HCT116 (cell line): ENCODE measurements around the gene RNF138. TPM values are rescaled to one million over a fixed set of nuclear protein-coding genes. Genes with fewer than 3 reads are reported as not detected.
A peak's percentile ranks its signal among the peaks of the same experiment; 100 is the strongest.

Experiments used
- ATAC-seq: fragments of 200-7000 bp; cut with Tn5 transposase; 2 replicates; pipeline ENCODE4 v1.9.1; 2020; ENCODE audit warnings: mild to moderate bottlenecking, moderate library complexity
- BruUV-seq: library from RNA; stranded (reverse); fragments of 400-500 nt; replicated peaks from 2 replicates; lab custom pipeline; 2021; lab: Mats Ljungman, UMichigan
- CTCF ChIA-PET: fragments of 300-600 bp; sonication (Branson Sonifier 250); formaldehyde crosslinking; loops from one replicate; lab custom pipeline; 2021; ENCODE audit warnings: antibody characterized with exemption; lab: Charles Lee
- POLR2A ChIA-PET: fragments of 300-600, 350-600 bp; sonication (Branson Sonifier 250); formaldehyde crosslinking; loops from one replicate; lab custom pipeline; 2021; ENCODE audit warnings: antibody characterized with exemption; lab: Charles Lee
- RAD21 ChIA-PET, 2 experiments: fragments of 300-600 bp; sonication (Branson Sonifier 250); formaldehyde crosslinking; loops; one replicate each; lab custom pipeline; 2023; ENCODE audit warnings: low total read pairs in 2 of 2; ENCODE audit not compliant: uncharacterized antibody in 2 of 2, unreplicated experiment in 2 of 2, low non-redundant PET in 1 of 2; lab: Charles Lee
- DNase-seq: peaks from one replicate; pipeline ENCODE4 v3.0.0-alpha.2; 2010; ENCODE audit warnings: low read depth, low spot score
- H2AFZ ChIP-seq: fragments of 200-600 bp; shearing (Covaris generic), sonication (generic); 2 replicates; pipeline ENCODE4 v1.6.1; 2017; ENCODE audit warnings: low read depth, mixed run types, mixed read lengths, antibody characterized with exemption, low read length; ENCODE audit not compliant: poor library complexity, severe bottlenecking
- H3K27ac ChIP-seq: 2 replicates; pipeline ENCODE4 v1.5.1; 2012; ENCODE audit warnings: low read depth, low read length
- H3K27me3 ChIP-seq: fragments of 200-600 bp; sonication (generic); 2 replicates; pipeline ENCODE4 v1.6.1; 2016; ENCODE audit warnings: mixed run types, low read length, mixed read lengths; ENCODE audit not compliant: insufficient read depth
- H3K36me3 ChIP-seq, 2 experiments: fragments of 200-500 bp in 1 of 2; fragments of 200-600 bp in 1 of 2; sonication (Bioruptor generic) in 1 of 2; sonication (generic) in 1 of 2; 2 replicates each; pipeline versions ENCODE4 v1.5.1 to v1.6.1; 2014 to 2016; ENCODE audit warnings: low read length in 2 of 2, inconsistent platforms in 1 of 2, mixed read lengths in 1 of 2, mixed run types in 1 of 2; ENCODE audit not compliant: insufficient read depth in 2 of 2, control insufficient read depth in 1 of 2
- H3K4me1 ChIP-seq, 2 experiments: fragments of 200-600 bp in 1 of 2; sonication (generic) in 1 of 2; 2 replicates each; pipeline versions ENCODE4 v1.5.1 to v1.6.1; 2012 to 2017; ENCODE audit warnings: low read length in 2 of 2, inconsistent platforms in 1 of 2, mild to moderate bottlenecking in 1 of 2, mixed read lengths in 1 of 2, mixed run types in 1 of 2, moderate library complexity in 1 of 2; ENCODE audit not compliant: insufficient read depth in 2 of 2, control insufficient read depth in 1 of 2
- H3K4me2 ChIP-seq: fragments of 200-600 bp; sonication (generic); 2 replicates; pipeline ENCODE4 v1.6.1; 2017; ENCODE audit warnings: mixed run types, low read length, mixed read lengths
- H3K4me3 ChIP-seq, 2 experiments: fragments of 200-600 bp in 1 of 2; sonication (generic) in 1 of 2; replicated peaks in 1 of 2; 2 replicates each; pipeline ENCODE4 v1.5.1; 2011 to 2016; ENCODE audit warnings: low read length in 2 of 2, control low read depth in 1 of 2, low read depth in 1 of 2, mild to moderate bottlenecking in 1 of 2, mixed read lengths in 1 of 2, mixed run types in 1 of 2
- H3K79me2 ChIP-seq: fragments of 200-600 bp; sonication (generic); 2 replicates; pipeline ENCODE4 v1.6.1; 2017; ENCODE audit warnings: mild to moderate bottlenecking, mixed run types, low read length, moderate library complexity, mixed read lengths; ENCODE audit not compliant: insufficient read depth
- H3K9ac ChIP-seq: fragments of 200-600 bp; sonication (generic); 2 replicates; pipeline ENCODE4 v1.6.1; 2016; ENCODE audit warnings: low read length, mixed read lengths
- H3K9me2 ChIP-seq: fragments of 200-600 bp; sonication (generic), shearing (Covaris generic); 2 replicates; pipeline ENCODE4 v1.6.1; 2017; ENCODE audit warnings: mixed run types, mild to moderate bottlenecking, moderate library complexity; ENCODE audit not compliant: insufficient read depth
- H3K9me3 ChIP-seq, 2 experiments: fragments of 200-500 bp in 1 of 2; fragments of 200-600 bp in 1 of 2; sonication (Bioruptor generic) in 1 of 2; sonication (generic) in 1 of 2; 2 replicates each; pipeline ENCODE4 v1.6.1; 2014 to 2017; ENCODE audit warnings: low read length in 2 of 2, mixed read lengths in 2 of 2, inconsistent platforms in 1 of 2, low read depth in 1 of 2, mild to moderate bottlenecking in 1 of 2, mixed run types in 1 of 2, moderate library complexity in 1 of 2; ENCODE audit not compliant: control insufficient read depth in 1 of 2, insufficient read depth in 1 of 2
- H4K20me1 ChIP-seq: fragments of 200-600 bp; sonication (generic), shearing (Covaris generic); 2 replicates; pipeline ENCODE4 v1.6.1; 2017; ENCODE audit warnings: mixed run types, mild to moderate bottlenecking, moderate library complexity; ENCODE audit not compliant: insufficient read depth
- CEBPB ChIP-seq: IDR thresholded peaks from 2 replicates; pipeline ENCODE4 v1.6.1; 2012; ENCODE audit warnings: low read depth
- CTCF ChIP-seq, 3 experiments: fragments of 200-600 bp in 1 of 3; sonication (generic) in 1 of 3; IDR thresholded peaks in 2 of 3; conservative IDR thresholded peaks in 1 of 3; 2 replicates each; pipeline ENCODE4 v1.5.1; 2012 to 2017; ENCODE audit warnings: low read depth in 2 of 3, low read length in 2 of 3, antibody characterized with exemption in 1 of 3, borderline replicate concordance in 1 of 3, control low read depth in 1 of 3, mild to moderate bottlenecking in 1 of 3, mixed read lengths in 1 of 3, mixed run types in 1 of 3, moderate library complexity in 1 of 3; ENCODE audit not compliant: insufficient read depth in 1 of 3
- EGR1 ChIP-seq: IDR thresholded peaks from 2 replicates; pipeline ENCODE4 v1.6.1; 2012; ENCODE audit warnings: low read depth
- EZH2 ChIP-seq: fragments of 200-600 bp; sonication (generic); IDR thresholded peaks from 2 replicates; pipeline ENCODE4 v1.6.1; 2017; ENCODE audit warnings: antibody characterized with exemption, mixed run types
- FOSL1 ChIP-seq: IDR thresholded peaks from 2 replicates; pipeline ENCODE4 v1.6.1; 2012; ENCODE audit warnings: low read depth
- JUND ChIP-seq: IDR thresholded peaks from 2 replicates; pipeline ENCODE4 v1.6.1; 2012
- POLR2AphosphoS5 ChIP-seq: IDR thresholded peaks from 2 replicates; pipeline ENCODE4 v1.6.1; 2011; ENCODE audit warnings: mild to moderate bottlenecking, low read depth, low read length, moderate library complexity
- RAD21 ChIP-seq: IDR thresholded peaks from 2 replicates; pipeline ENCODE4 v1.6.1; 2012; ENCODE audit warnings: low read depth, mild to moderate bottlenecking
- REST ChIP-seq: IDR thresholded peaks from 2 replicates; pipeline ENCODE4 v1.6.1; 2012; ENCODE audit warnings: low read depth
- SIN3A ChIP-seq: IDR thresholded peaks from 2 replicates; pipeline ENCODE4 v1.6.1; 2012; ENCODE audit warnings: low read depth
- SP1 ChIP-seq: IDR thresholded peaks from 2 replicates; pipeline ENCODE4 v1.6.1; 2012; ENCODE audit warnings: low read depth
- ZFX ChIP-seq: fragments of 450-650 bp; IDR thresholded peaks from 2 replicates; pipeline ENCODE4 v1.6.1; 2017
- ZNF274 ChIP-seq: fragments of 200-500 bp; sonication (Bioruptor generic); IDR thresholded peaks from 2 replicates; pipeline ENCODE4 v1.6.1; 2014; ENCODE audit warnings: mild to moderate bottlenecking, low read depth, low read length, inconsistent platforms
- intact Hi-C: fragments of 100-400 bp; cut with micrococcal nuclease; formaldehyde crosslinking; loops from 2 replicates; pipeline ENCODE4 v1.10.0; 2022
- total RNA-seq: library from RNA; stranded (reverse); gene quantifications from one replicate; pipeline ENCODE4 v1.2.1, GENCODE V29; 2021; ENCODE audit not compliant: unreplicated experiment

RNF138 gene
- total RNA-seq, 1 experiment from 2014 or later = 72.5 TPM

GRCh38 chr18:32072321-32072720 is 19.4 kb upstream of the RNF138 start:
- POLR2A ChIA-PET = interaction anchor here (0.8 kb wide), 1 partner anchor 19 kb away, joined by 3 read pairs; the partner anchor contains the start of gene RNF138

GRCh38 chr18:32074206-32074605 is 17.5 kb upstream of the RNF138 start:
- Histone ChIP-seq H2AFZ (no peak overlapping the region), H3K79me2 (no peaks in the 10 kb centered on the region), H3K9ac (no peak overlapping the region), H3K4me1 (no peaks in the 10 kb centered on the region), H3K27me3 (no peaks in the 10 kb centered on the region), H4K20me1 (no peaks in the 10 kb centered on the region), H3K4me2 (no peak overlapping the region), H3K27ac (no peak overlapping the region), H3K9me3 (no peaks in the 10 kb centered on the region), H3K9me2 (no peaks in the 10 kb centered on the region), H3K36me3 (no peaks in the 10 kb centered on the region), H3K4me3 (no peak overlapping the region)
- POLR2A ChIA-PET = no interaction called here
- RAD21 ChIA-PET = no interaction called here
- ATAC-seq (no peak), DNase-seq (no peak)
- BruUV-seq = no TSS peak
- intact Hi-C loops = loop anchor here (10.0 kb wide), 1 partner anchor 519 kb away; no protein-coding TSS in a partner anchor
- CTCF ChIA-PET = no interaction called here
- no peak for TF ChIP-seq CEBPB
- TF ChIP-seq EGR1 = no peak
- no peak for TF ChIP-seq POLR2AphosphoS5
- no peak for TF ChIP-seq EZH2
- TF ChIP-seq FOSL1 = no peak
- TF ChIP-seq REST = no peak
- no peak for TF ChIP-seq ZFX
- no peak for TF ChIP-seq ZNF274
- TF ChIP-seq JUND = no peak
- no peak for TF ChIP-seq SIN3A
- TF ChIP-seq SP1 = no peak

More at GRCh38 chr18:32072321-32072720, 19.4 kb upstream of the RNF138 start:
- Histone ChIP-seq H3K9me2 (no peaks in the 10 kb centered on the region), H3K36me3 (no peaks in the 10 kb centered on the region), H3K4me2 (no peak overlapping the region), H3K4me3 (no peak overlapping the region), H3K27ac (no peak overlapping the region), H3K79me2 (no peaks in the 10 kb centered on the region), H3K9ac (no peak overlapping the region), H3K27me3 (no peaks in the 10 kb centered on the region), H2AFZ (no peak overlapping the region), H3K4me1 (no peaks in the 10 kb centered on the region), H4K20me1 (no peaks in the 10 kb centered on the region), H3K9me3 (no peaks in the 10 kb centered on the region)
- TF ChIP-seq POLR2AphosphoS5 (no peak), RAD21 (peak; percentile 56), CTCF (IDR thresholded peaks at IDR 0.05 in 2 of 3, conservative IDR thresholded peaks at IDR 0.05 in 1 of 3; ENCODE audit: borderline replicate concordance in 1 of 3, insufficient read depth in 1 of 3, low read depth in 2 of 3, low read length in 2 of 3) (peak; percentile 27 to 57 (median 40); a peak in 3 of 6 replicates)
- intact Hi-C loops = loop anchor here (10.0 kb wide), 1 partner anchor 518 kb away; no protein-coding TSS in a partner anchor
- ATAC-seq = no peak
- DNase-seq = no peak
- ChIA-PET CTCF (interaction anchor here (0.9 to 1.8 kb wide), 13 partner anchors 9 to 335 kb away, joined by 3 to 17 read pairs (median 5); partner anchors contain the start of genes RNF125 and RNF138), RAD21 (no interaction called here)
- BruUV-seq = no TSS peak
